NT2/D1 (cell line): ENCODE results near the gene RAB43.

ENCODE experiments used
- YY1 ChIP-seq: IDR thresholded peaks from 2 replicates; pipeline ENCODE4 v1.6.1; 2011; ENCODE audit not compliant: insufficient read length, insufficient read depth
- ZNF274 ChIP-seq: IDR thresholded peaks from 2 replicates; pipeline ENCODE4 v1.6.1; 2011; ENCODE audit warnings: mild to moderate bottlenecking, low read depth, low read length

- TF ChIP-seq ZNF274 = no peak
- TF ChIP-seq YY1 = no peak
Observed at GRCh38 chr3:129059311-129059958, 62.2 kb downstream of the RAB43 start.
